ENCODE results near the gene CAMK1D. TPM values are rescaled to one million over a fixed set of nuclear protein-coding genes. Genes with fewer than 3 reads are reported as not detected.

Gene CAMK1D
- polyA plus RNA-seq, 1 donor (not counting 4 experiments of a cell fraction or from before 2014, with no cell fraction given): 0.76 TPM

GRCh38 chr10:12314836-12315235, 34.5 kb upstream of the CAMK1D start:
- no peak for FAIRE-seq
- Histone ChIP-seq H3K79me2 (ENCODE audit: control insufficient read depth, insufficient read depth, low read length) (no peaks in the 10 kb centered on the region), H2AFZ (ENCODE audit: control insufficient read depth, low read length) (no peak overlapping the region), H3K36me3 (ENCODE audit: control insufficient read depth in 2 of 2, extremely low read depth in 1 of 2, insufficient read depth in 2 of 2, low read length in 2 of 2) (no peaks in the 10 kb centered on the region), H3K9me1 (ENCODE audit: control insufficient read depth, extremely low read depth, insufficient read depth, low read length) (no peaks in the 10 kb centered on the region), H3K27ac (ENCODE audit: control insufficient read depth, insufficient read depth, low read length) (no peak overlapping the region), H3K4me3 (ENCODE audit: control insufficient read depth in 2 of 3, extremely low read depth in 1 of 3, insufficient read depth in 2 of 3, low read depth in 1 of 3, low read length in 3 of 3) (no peak overlapping the region), H3K4me2 (ENCODE audit: control insufficient read depth, extremely low read depth, insufficient read depth, low read depth, low read length) (no peak overlapping the region), H3K27me3 (ENCODE audit: control insufficient read depth, extremely low read depth, insufficient read depth, low read length) (no peaks in the 10 kb centered on the region), H3K4me1 (ENCODE audit: control insufficient read depth, extremely low read depth, insufficient read depth, low read length) (no peaks in the 10 kb centered on the region), H4K20me1 (ENCODE audit: control insufficient read depth, extremely low read depth, insufficient read depth, low read length) (no peaks in the 10 kb centered on the region), H3K9ac (ENCODE audit: control insufficient read depth, extremely low read depth, insufficient read depth, low read length) (no peak overlapping the region), H3K9me3 (ENCODE audit: control insufficient read depth, low read depth, low read length) (no peaks in the 10 kb centered on the region)
- TF ChIP-seq EZH2 (IDR thresholded peaks at IDR 0.05; ENCODE audit: low read length): no peak
- TF ChIP-seq, protein P1, sequence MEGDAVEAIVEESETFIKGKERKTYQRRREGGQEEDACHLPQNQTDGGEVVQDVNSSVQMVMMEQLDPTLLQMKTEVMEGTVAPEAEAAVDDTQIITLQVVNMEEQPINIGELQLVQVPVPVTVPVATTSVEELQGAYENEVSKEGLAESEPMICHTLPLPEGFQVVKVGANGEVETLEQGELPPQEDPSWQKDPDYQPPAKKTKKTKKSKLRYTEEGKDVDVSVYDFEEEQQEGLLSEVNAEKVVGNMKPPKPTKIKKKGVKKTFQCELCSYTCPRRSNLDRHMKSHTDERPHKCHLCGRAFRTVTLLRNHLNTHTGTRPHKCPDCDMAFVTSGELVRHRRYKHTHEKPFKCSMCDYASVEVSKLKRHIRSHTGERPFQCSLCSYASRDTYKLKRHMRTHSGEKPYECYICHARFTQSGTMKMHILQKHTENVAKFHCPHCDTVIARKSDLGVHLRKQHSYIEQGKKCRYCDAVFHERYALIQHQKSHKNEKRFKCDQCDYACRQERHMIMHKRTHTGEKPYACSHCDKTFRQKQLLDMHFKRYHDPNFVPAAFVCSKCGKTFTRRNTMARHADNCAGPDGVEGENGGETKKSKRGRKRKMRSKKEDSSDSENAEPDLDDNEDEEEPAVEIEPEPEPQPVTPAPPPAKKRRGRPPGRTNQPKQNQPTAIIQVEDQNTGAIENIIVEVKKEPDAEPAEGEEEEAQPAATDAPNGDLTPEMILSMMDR (optimal IDR thresholded peaks at IDR 0.05 in 1 of 3, IDR thresholded peaks at IDR 0.05 in 1 of 3, conservative IDR thresholded peaks at IDR 0.05 in 1 of 3; ENCODE audit: extremely low read depth in 1 of 3, insufficient read depth in 2 of 3, low read length in 3 of 3): no peak
- no peak for DNase-seq (ENCODE audit: low read depth, low spot score)
- dilution Hi-C loops (cut with MboI; ENCODE audit: extremely low pct_ligation_motif_present, low sequenced_read_pairs): no loop called here

GRCh38 chr10:12319076-12319475, 30.3 kb upstream of the CAMK1D start:
- dilution Hi-C loops (cut with MboI; ENCODE audit: extremely low pct_ligation_motif_present, low sequenced_read_pairs): no loop called here
- Histone ChIP-seq H3K9ac (ENCODE audit: control insufficient read depth, extremely low read depth, insufficient read depth, low read length) (no peak overlapping the region), H3K4me3 (ENCODE audit: control insufficient read depth in 2 of 3, extremely low read depth in 1 of 3, insufficient read depth in 2 of 3, low read depth in 1 of 3, low read length in 3 of 3) (no peak overlapping the region), H3K4me2 (ENCODE audit: control insufficient read depth, extremely low read depth, insufficient read depth, low read depth, low read length) (no peak overlapping the region), H4K20me1 (ENCODE audit: control insufficient read depth, extremely low read depth, insufficient read depth, low read length) (no peaks in the 10 kb centered on the region), H3K9me1 (ENCODE audit: control insufficient read depth, extremely low read depth, insufficient read depth, low read length) (no peaks in the 10 kb centered on the region), H2AFZ (ENCODE audit: control insufficient read depth, low read length) (no peak overlapping the region), H3K27ac (ENCODE audit: control insufficient read depth, insufficient read depth, low read length) (no peak overlapping the region), H3K27me3 (ENCODE audit: control insufficient read depth, extremely low read depth, insufficient read depth, low read length) (no peaks in the 10 kb centered on the region), H3K4me1 (ENCODE audit: control insufficient read depth, extremely low read depth, insufficient read depth, low read length) (peaks cover 12% of the 10 kb centered on the region), H3K36me3 (ENCODE audit: control insufficient read depth in 2 of 2, extremely low read depth in 1 of 2, insufficient read depth in 2 of 2, low read length in 2 of 2) (no peaks in the 10 kb centered on the region), H3K9me3 (ENCODE audit: control insufficient read depth, low read depth, low read length) (no peaks in the 10 kb centered on the region), H3K79me2 (ENCODE audit: control insufficient read depth, insufficient read depth, low read length) (no peaks in the 10 kb centered on the region)
- no peak for FAIRE-seq
- TF ChIP-seq, protein P1 (optimal IDR thresholded peaks at IDR 0.05 in 1 of 3, IDR thresholded peaks at IDR 0.05 in 1 of 3, conservative IDR thresholded peaks at IDR 0.05 in 1 of 3; ENCODE audit: extremely low read depth in 1 of 3, insufficient read depth in 2 of 3, low read length in 3 of 3): no peak
- TF ChIP-seq EZH2 (IDR thresholded peaks at IDR 0.05; ENCODE audit: low read length): no peak
- no peak for DNase-seq (ENCODE audit: low read depth, low spot score)

Data from keratinocyte (primary cell).